HCT116 (cell line): ENCODE data around the gene UBQLN4. TPM values are rescaled to one million over a fixed set of nuclear protein-coding genes. Genes with fewer than 3 reads are reported as not detected.

Source experiments
- ATAC-seq: fragments of 200-7000 bp; cut with Tn5 transposase; 2 replicates; pipeline ENCODE4 v1.9.1; 2020; ENCODE audit warnings: mild to moderate bottlenecking, moderate library complexity
- BruUV-seq: library from RNA; stranded (reverse); fragments of 400-500 nt; replicated peaks from 2 replicates; lab custom pipeline; 2021; lab: Mats Ljungman, UMichigan
- CTCF ChIA-PET: fragments of 300-600 bp; sonication (Branson Sonifier 250); formaldehyde crosslinking; loops from one replicate; lab custom pipeline; 2021; ENCODE audit warnings: antibody characterized with exemption; lab: Charles Lee
- POLR2A ChIA-PET: fragments of 300-600, 350-600 bp; sonication (Branson Sonifier 250); formaldehyde crosslinking; loops from one replicate; lab custom pipeline; 2021; ENCODE audit warnings: antibody characterized with exemption; lab: Charles Lee
- RAD21 ChIA-PET, 2 experiments: fragments of 300-600 bp; sonication (Branson Sonifier 250); formaldehyde crosslinking; loops; one replicate each; lab custom pipeline; 2023; ENCODE audit warnings: low total read pairs in 2 of 2; ENCODE audit not compliant: uncharacterized antibody in 2 of 2, unreplicated experiment in 2 of 2, low non-redundant PET in 1 of 2; lab: Charles Lee
- DNase-seq: peaks from one replicate; pipeline ENCODE4 v3.0.0-alpha.2; 2010; ENCODE audit warnings: low read depth, low spot score
- H2AFZ ChIP-seq: fragments of 200-600 bp; shearing (Covaris generic), sonication (generic); 2 replicates; pipeline ENCODE4 v1.6.1; 2017; ENCODE audit warnings: low read depth, mixed run types, mixed read lengths, antibody characterized with exemption, low read length; ENCODE audit not compliant: poor library complexity, severe bottlenecking
- H3K27ac ChIP-seq: 2 replicates; pipeline ENCODE4 v1.5.1; 2012; ENCODE audit warnings: low read depth, low read length
- H3K27me3 ChIP-seq: fragments of 200-600 bp; sonication (generic); 2 replicates; pipeline ENCODE4 v1.6.1; 2016; ENCODE audit warnings: mixed run types, low read length, mixed read lengths; ENCODE audit not compliant: insufficient read depth
- H3K36me3 ChIP-seq, 2 experiments: fragments of 200-500 bp in 1 of 2; fragments of 200-600 bp in 1 of 2; sonication (Bioruptor generic) in 1 of 2; sonication (generic) in 1 of 2; 2 replicates each; pipeline versions ENCODE4 v1.5.1 to v1.6.1; 2014 to 2016; ENCODE audit warnings: low read length in 2 of 2, inconsistent platforms in 1 of 2, mixed read lengths in 1 of 2, mixed run types in 1 of 2; ENCODE audit not compliant: insufficient read depth in 2 of 2, control insufficient read depth in 1 of 2
- H3K4me1 ChIP-seq, 2 experiments: fragments of 200-600 bp in 1 of 2; sonication (generic) in 1 of 2; 2 replicates each; pipeline versions ENCODE4 v1.5.1 to v1.6.1; 2012 to 2017; ENCODE audit warnings: low read length in 2 of 2, inconsistent platforms in 1 of 2, mild to moderate bottlenecking in 1 of 2, mixed read lengths in 1 of 2, mixed run types in 1 of 2, moderate library complexity in 1 of 2; ENCODE audit not compliant: insufficient read depth in 2 of 2, control insufficient read depth in 1 of 2
- H3K4me2 ChIP-seq: fragments of 200-600 bp; sonication (generic); 2 replicates; pipeline ENCODE4 v1.6.1; 2017; ENCODE audit warnings: mixed run types, low read length, mixed read lengths
- H3K4me3 ChIP-seq, 2 experiments: fragments of 200-600 bp in 1 of 2; sonication (generic) in 1 of 2; replicated peaks in 1 of 2; 2 replicates each; pipeline ENCODE4 v1.5.1; 2011 to 2016; ENCODE audit warnings: low read length in 2 of 2, control low read depth in 1 of 2, low read depth in 1 of 2, mild to moderate bottlenecking in 1 of 2, mixed read lengths in 1 of 2, mixed run types in 1 of 2
- H3K79me2 ChIP-seq: fragments of 200-600 bp; sonication (generic); 2 replicates; pipeline ENCODE4 v1.6.1; 2017; ENCODE audit warnings: mild to moderate bottlenecking, mixed run types, low read length, moderate library complexity, mixed read lengths; ENCODE audit not compliant: insufficient read depth
- H3K9ac ChIP-seq: fragments of 200-600 bp; sonication (generic); 2 replicates; pipeline ENCODE4 v1.6.1; 2016; ENCODE audit warnings: low read length, mixed read lengths
- H3K9me2 ChIP-seq: fragments of 200-600 bp; sonication (generic), shearing (Covaris generic); 2 replicates; pipeline ENCODE4 v1.6.1; 2017; ENCODE audit warnings: mixed run types, mild to moderate bottlenecking, moderate library complexity; ENCODE audit not compliant: insufficient read depth
- H3K9me3 ChIP-seq, 2 experiments: fragments of 200-500 bp in 1 of 2; fragments of 200-600 bp in 1 of 2; sonication (Bioruptor generic) in 1 of 2; sonication (generic) in 1 of 2; 2 replicates each; pipeline ENCODE4 v1.6.1; 2014 to 2017; ENCODE audit warnings: low read length in 2 of 2, mixed read lengths in 2 of 2, inconsistent platforms in 1 of 2, low read depth in 1 of 2, mild to moderate bottlenecking in 1 of 2, mixed run types in 1 of 2, moderate library complexity in 1 of 2; ENCODE audit not compliant: control insufficient read depth in 1 of 2, insufficient read depth in 1 of 2
- H4K20me1 ChIP-seq: fragments of 200-600 bp; sonication (generic), shearing (Covaris generic); 2 replicates; pipeline ENCODE4 v1.6.1; 2017; ENCODE audit warnings: mixed run types, mild to moderate bottlenecking, moderate library complexity; ENCODE audit not compliant: insufficient read depth
- CTCF ChIP-seq, 3 experiments: fragments of 200-600 bp in 1 of 3; sonication (generic) in 1 of 3; IDR thresholded peaks in 2 of 3; conservative IDR thresholded peaks in 1 of 3; 2 replicates each; pipeline ENCODE4 v1.5.1; 2012 to 2017; ENCODE audit warnings: low read depth in 2 of 3, low read length in 2 of 3, antibody characterized with exemption in 1 of 3, borderline replicate concordance in 1 of 3, control low read depth in 1 of 3, mild to moderate bottlenecking in 1 of 3, mixed read lengths in 1 of 3, mixed run types in 1 of 3, moderate library complexity in 1 of 3; ENCODE audit not compliant: insufficient read depth in 1 of 3
- EGR1 ChIP-seq: IDR thresholded peaks from 2 replicates; pipeline ENCODE4 v1.6.1; 2012; ENCODE audit warnings: low read depth
- FOSL1 ChIP-seq: IDR thresholded peaks from 2 replicates; pipeline ENCODE4 v1.6.1; 2012; ENCODE audit warnings: low read depth
- MAX ChIP-seq: IDR thresholded peaks from 2 replicates; pipeline ENCODE4 v1.6.1; 2012
- POLR2AphosphoS5 ChIP-seq: IDR thresholded peaks from 2 replicates; pipeline ENCODE4 v1.6.1; 2011; ENCODE audit warnings: mild to moderate bottlenecking, low read depth, low read length, moderate library complexity
- YY1 ChIP-seq: IDR thresholded peaks from 2 replicates; pipeline ENCODE4 v1.6.1; 2011; ENCODE audit warnings: low read length, low read depth, moderate library complexity, mild to moderate bottlenecking; ENCODE audit not compliant: insufficient replicate concordance; ENCODE audit errors: extremely low read depth
- ZBTB33 ChIP-seq: IDR thresholded peaks from 2 replicates; pipeline ENCODE4 v1.6.1; 2011; ENCODE audit warnings: mild to moderate bottlenecking, low read length, moderate library complexity; ENCODE audit not compliant: insufficient replicate concordance; ENCODE audit errors: extremely low read depth
- intact Hi-C: fragments of 100-400 bp; cut with micrococcal nuclease; formaldehyde crosslinking; loops from 2 replicates; pipeline ENCODE4 v1.10.0; 2022
- total RNA-seq: library from RNA; stranded (reverse); gene quantifications from one replicate; pipeline ENCODE4 v1.2.1, GENCODE V29; 2021; ENCODE audit not compliant: unreplicated experiment

The UBQLN4 gene
- total RNA-seq, 1 experiment from 2014 or later = 68.4 TPM

- intact Hi-C loops = loop anchor here (1.0 kb wide), 1 partner anchor 33 kb away; no protein-coding TSS in a partner anchor
- Histone ChIP-seq H3K27me3 (no peaks in the 10 kb centered on the region), H3K36me3 (no peaks in the 10 kb centered on the region), H3K9me2 (no peaks in the 10 kb centered on the region), H3K79me2 (no peaks in the 10 kb centered on the region), H3K4me3 (no peak overlapping the region), H3K4me2 (peak overlapping the region; percentile 41), H3K9ac (peak overlapping the region; percentile 36), H4K20me1 (no peaks in the 10 kb centered on the region), H3K27ac (peak overlapping the region; percentile 30), H3K4me1 (peaks cover 33 to 66% of the 10 kb centered on the region in 2 experiments), H2AFZ (no peak overlapping the region), H3K9me3 (no peaks in the 10 kb centered on the region)
- peak; percentile 96 for ATAC-seq
- no TSS peak for BruUV-seq
- ChIA-PET POLR2A (interaction anchor here (0.5 to 6.5 kb wide), 5 partner anchors 17 to 63 kb away, joined by 3 to 56 read pairs (median 5); no protein-coding TSS in a partner anchor), CTCF (interaction anchor here (0.6 to 7.6 kb wide), 12 partner anchors 8 to 129 kb away, joined by 3 to 189 read pairs (median 4); partner anchors contain the start of genes MEX3A and PMF1), RAD21 (interaction anchor here (0.6 to 6.2 kb wide), 6 partner anchors 18 to 655 kb away, joined by 3 to 43 read pairs (median 6); partner anchors contain the start of genes HDGF (in 1 of the 2) and LMNA (in 1 of the 2))
- TF ChIP-seq MAX = no peak
- peak in 2 of 3 experiments; percentile 98 to 99; a peak in 4 of 6 replicates for TF ChIP-seq CTCF (IDR thresholded peaks at IDR 0.05 in 2 of 3, conservative IDR thresholded peaks at IDR 0.05 in 1 of 3; ENCODE audit: borderline replicate concordance in 1 of 3, insufficient read depth in 1 of 3, low read depth in 2 of 3, low read length in 2 of 3)
- no peak for TF ChIP-seq EGR1
- peak; percentile 45 for TF ChIP-seq YY1
- peak; percentile 33; the same call in 1 of the 2 replicates for TF ChIP-seq POLR2AphosphoS5
- TF ChIP-seq FOSL1 = no peak
- TF ChIP-seq ZBTB33 = no peak
- DNase-seq = peak; percentile 54
These were observed 43.2 kb upstream of the UBQLN4 start for GRCh38 chr1:156096640-156097391.
